ENCODE data around the gene TUBA4B. TPM values are rescaled to one million over a fixed set of nuclear protein-coding genes. Genes with fewer than 3 reads are reported as not detected.
"Not testable (repeated sequence)": the region's sequence is repeated elsewhere in the genome, so short reads cannot be mapped to it uniquely, and the experiment has no call there.

TUBA4B gene
- total RNA-seq, 2 experiments from 2014 or later = not detected

DNA sequence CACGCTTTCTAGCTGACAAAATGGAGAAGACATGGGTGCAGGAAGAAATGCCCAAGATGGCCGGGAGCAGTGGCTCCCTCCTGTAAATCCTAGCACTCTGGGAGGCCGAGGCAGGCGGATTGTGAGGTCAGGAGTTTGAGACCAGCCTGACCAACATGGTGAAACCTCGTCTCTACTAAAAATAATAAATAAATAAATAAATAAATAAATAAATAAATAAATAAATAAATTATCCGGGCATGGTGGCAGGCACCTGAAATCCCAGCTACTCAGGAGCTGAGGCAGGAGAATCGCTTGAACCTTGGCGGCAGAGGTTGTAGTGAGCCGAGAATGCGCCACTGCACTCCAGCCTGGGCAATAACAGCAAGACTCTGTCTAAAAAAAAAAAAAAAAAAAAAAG lies 5.9 kb downstream of the TUBA4B start:
- not testable (repeated sequence) for ATAC-seq (ENCODE audit: low read depth); H3K27ac Mint-ChIP-seq; H3K36me3 Mint-ChIP-seq; DNase-seq; H3K4me3 Mint-ChIP-seq; H3K9me3 Mint-ChIP-seq
- H3K27me3 Mint-ChIP-seq = peaks cover 11% of the 10 kb centered on the region
- H3K4me1 Mint-ChIP-seq = peaks cover 12% of the 10 kb centered on the region
- POLR2A ChIA-PET = interaction anchor here (0.7 kb wide), 1 partner anchor 21 kb away, joined by 3 read pairs; no protein-coding TSS in a partner anchor

DNA sequence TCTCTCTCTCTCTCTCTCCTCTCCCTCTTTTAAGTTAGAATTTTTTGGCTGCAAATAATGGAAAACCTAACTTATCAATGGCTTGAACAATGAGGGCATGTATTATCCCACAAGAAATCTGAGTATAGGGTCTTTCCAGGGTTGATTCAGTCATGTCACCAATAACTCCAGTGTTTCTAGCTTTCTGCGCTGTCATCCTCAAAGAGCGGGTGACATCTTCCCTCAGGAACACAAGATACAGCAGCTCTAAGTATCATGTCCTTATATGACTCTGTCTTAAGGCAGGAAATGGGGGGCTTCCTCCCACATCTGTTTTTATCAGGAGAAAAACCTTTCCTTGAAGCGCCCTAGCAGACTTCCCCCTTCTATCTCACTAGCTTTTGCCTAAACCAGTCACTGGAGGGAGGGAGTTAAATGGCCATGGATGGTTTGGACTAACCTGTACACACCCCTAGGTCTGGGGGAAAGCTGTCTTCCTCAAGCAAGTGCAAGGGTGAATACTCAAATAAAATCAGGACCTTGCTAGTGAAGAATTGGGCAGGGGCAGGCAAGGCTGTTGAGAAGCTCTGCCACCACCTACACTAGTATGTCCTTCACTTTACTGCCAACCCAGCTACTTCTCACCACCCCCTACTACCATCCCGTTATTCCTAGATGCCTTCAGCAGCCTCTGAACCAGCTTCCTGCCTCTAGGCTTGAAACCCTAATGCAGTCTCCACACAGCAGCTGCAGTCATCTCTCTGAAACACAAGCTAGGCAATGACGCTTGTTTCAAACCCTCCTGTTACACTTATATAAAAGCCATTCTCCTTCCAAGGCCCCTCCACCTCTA lies 8.2 kb downstream of the TUBA4B start:
- no peaks in the 10 kb centered on the region for H3K36me3 Mint-ChIP-seq
- ATAC-seq (ENCODE audit: low read depth) (no peak), DNase-seq (no peak)
- no peak overlapping the region for H3K4me3 Mint-ChIP-seq
- no peak overlapping the region for H3K27ac Mint-ChIP-seq
- H3K27me3 Mint-ChIP-seq = peaks cover 11% of the 10 kb centered on the region
- peaks cover 6% of the 10 kb centered on the region for H3K4me1 Mint-ChIP-seq
- H3K9me3 Mint-ChIP-seq = no peaks in the 10 kb centered on the region
- POLR2A ChIA-PET = interaction anchor here (0.8 to 1.9 kb wide), 4 partner anchors 8 to 61 kb away, joined by 3 to 11 read pairs (median 4); partner anchors contain the start of genes GLB1L, STK16, TUBA4A and TUBA4B

DNA sequence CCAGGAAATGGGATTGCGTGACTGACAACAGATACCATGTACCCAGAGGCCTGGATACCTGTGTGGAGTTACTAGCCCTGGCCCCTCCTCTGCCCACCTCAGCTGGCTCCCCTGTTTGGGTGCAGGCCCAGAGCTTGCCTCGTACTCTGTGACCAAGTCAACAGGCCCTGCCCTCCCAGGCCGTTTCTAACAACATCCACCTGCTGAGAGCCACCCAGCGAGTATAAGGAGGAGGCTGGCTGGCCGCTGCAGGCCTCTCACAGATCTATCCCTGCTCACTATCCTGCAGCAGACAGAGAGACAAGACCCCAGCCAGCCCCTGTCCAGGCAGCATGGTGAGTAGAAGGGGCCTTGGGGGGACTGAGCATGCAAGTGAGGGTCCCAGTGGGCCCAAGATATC lies 13.2 kb downstream of the TUBA4B start:
- no peaks in the 10 kb centered on the region for H3K9me3 Mint-ChIP-seq
- ATAC-seq (ENCODE audit: low read depth) = no peak
- POLR2A ChIA-PET = interaction anchor here (1.7 kb wide), 1 partner anchor 17 kb away, joined by 4 read pairs; no protein-coding TSS in a partner anchor
- H3K4me1 Mint-ChIP-seq = peaks cover 2% of the 10 kb centered on the region
- H3K27ac Mint-ChIP-seq = peak overlapping the region; percentile 44
- no peak overlapping the region for H3K4me3 Mint-ChIP-seq
- no peak for DNase-seq
- no peaks in the 10 kb centered on the region for H3K27me3 Mint-ChIP-seq
- no peaks in the 10 kb centered on the region for H3K36me3 Mint-ChIP-seq

DNA sequence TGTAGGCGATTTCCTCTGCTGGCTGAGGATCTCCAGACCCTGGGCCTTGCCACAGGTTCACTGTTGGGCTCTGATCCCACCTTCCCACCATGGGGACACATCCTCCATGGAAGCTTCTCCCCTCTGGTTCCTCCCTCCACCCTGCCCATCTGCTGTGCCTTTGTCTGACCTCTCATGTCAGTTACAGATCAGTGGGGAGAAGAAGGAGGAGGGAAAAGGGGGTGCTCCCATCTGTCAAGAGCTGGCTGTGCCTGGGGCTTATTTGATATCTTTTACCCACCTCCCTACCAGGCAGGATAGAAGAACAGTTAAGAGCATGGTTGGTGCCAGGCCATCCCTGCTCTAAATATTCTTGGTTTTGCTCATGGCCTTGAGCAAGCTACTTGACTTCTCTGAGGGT lies 13.8 kb downstream of the TUBA4B start:
- DNase-seq (no peak), ATAC-seq (ENCODE audit: low read depth) (no peak)
- H3K27ac Mint-ChIP-seq = no peak overlapping the region
- no peaks in the 10 kb centered on the region for H3K36me3 Mint-ChIP-seq
- H3K9me3 Mint-ChIP-seq = no peaks in the 10 kb centered on the region
- H3K4me1 Mint-ChIP-seq = peaks cover 1% of the 10 kb centered on the region
- H3K27me3 Mint-ChIP-seq = peaks cover 2% of the 10 kb centered on the region
- no peak overlapping the region for H3K4me3 Mint-ChIP-seq
- POLR2A ChIA-PET = interaction anchor here (1.7 kb wide), 1 partner anchor 18 kb away, joined by 4 read pairs; no protein-coding TSS in a partner anchor

DNA sequence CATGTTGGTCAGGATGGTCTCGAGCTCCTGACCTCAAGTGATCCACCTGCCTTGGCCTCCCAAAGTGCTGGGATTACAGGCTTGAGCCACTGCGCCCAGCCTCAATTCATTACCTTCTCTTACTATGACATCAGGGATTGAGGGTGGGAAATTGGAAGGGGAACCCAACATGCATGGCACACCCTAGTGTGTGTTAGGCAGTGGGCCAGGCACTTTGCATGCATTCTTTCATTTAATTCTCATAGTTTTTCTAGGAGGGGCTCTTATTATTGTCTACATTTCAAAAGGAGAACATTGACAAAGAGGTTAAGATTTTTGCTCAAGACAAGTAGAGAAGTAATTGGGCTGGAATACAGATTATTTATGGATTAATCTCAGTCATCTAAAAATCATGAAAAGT lies 15.3 kb downstream of the TUBA4B start:
- POLR2A ChIA-PET = no interaction called here
- Mint-ChIP-seq H3K36me3 (no peaks in the 10 kb centered on the region), H3K27me3 (peaks cover 2% of the 10 kb centered on the region), H3K9me3 (no peaks in the 10 kb centered on the region), H3K27ac (no peak overlapping the region), H3K4me3 (no peak overlapping the region), H3K4me1 (peaks cover 1% of the 10 kb centered on the region)
- no peak for ATAC-seq (ENCODE audit: low read depth)
- DNase-seq = no peak

DNA sequence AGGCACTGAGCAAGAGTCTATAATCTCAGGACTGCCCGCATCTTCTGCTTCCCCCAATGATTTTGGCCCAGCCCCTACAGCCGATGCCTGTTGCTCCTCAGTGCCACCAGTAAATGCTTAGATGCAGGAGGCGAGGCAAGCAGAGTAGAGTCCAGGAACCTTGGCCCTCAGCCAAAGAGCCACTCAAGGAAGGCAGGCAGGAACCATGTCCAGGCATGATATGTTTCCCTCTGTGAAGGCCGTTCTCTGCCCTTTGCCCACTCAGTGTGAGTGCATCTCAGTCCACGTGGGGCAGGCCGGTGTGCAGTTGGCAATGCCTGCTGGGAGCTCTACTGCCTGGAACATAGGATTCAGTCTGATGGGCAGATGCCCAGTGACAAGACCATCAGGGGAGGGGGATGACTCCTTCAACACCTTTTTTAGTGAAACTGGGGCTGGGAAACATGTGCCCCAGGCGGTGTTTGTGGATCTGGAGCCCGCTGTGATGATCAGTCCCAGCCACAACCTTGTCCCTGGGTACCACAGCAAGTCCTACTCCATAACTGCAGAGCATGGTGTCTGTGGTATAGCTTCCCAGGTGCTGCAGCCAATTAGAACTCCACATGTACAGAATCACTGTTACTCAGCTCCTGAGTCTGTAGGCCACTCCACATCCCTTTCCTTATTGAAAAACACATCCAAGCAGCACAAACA lies 16.5 kb downstream of the TUBA4B start:
- H3K36me3 Mint-ChIP-seq = no peaks in the 10 kb centered on the region
- DNase-seq (no peak), ATAC-seq (ENCODE audit: low read depth) (no peak)
- H3K9me3 Mint-ChIP-seq = no peaks in the 10 kb centered on the region
- H3K27me3 Mint-ChIP-seq = peaks cover 2% of the 10 kb centered on the region
- H3K4me1 Mint-ChIP-seq = peaks cover 6% of the 10 kb centered on the region
- no peak overlapping the region for H3K27ac Mint-ChIP-seq
- H3K4me3 Mint-ChIP-seq = no peak overlapping the region
- POLR2A ChIA-PET = interaction anchor here (0.6 to 0.7 kb wide), 2 partner anchors 9 to 16 kb away, joined by 3 read pairs; partner anchors contain the start of genes DNAJB2 and TUBA4B

DNA sequence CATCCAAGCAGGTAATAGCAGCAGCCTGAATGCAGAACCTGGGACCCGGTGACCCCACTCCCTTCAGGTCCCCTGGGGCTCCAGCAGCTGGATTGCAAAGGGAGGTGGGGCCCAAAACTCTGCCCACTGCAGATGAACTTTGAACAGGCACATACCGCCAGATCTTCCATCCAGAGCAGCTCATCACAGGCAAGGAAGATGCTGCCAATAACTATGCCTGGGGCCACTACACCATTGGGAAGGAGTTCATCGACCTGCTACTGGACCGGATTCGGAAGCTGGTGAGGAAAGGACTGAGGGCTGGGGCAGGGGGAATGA lies 17.0 kb downstream of the TUBA4B start:
- no peak overlapping the region for H3K4me3 Mint-ChIP-seq
- POLR2A ChIA-PET = interaction anchor here (0.7 kb wide), 1 partner anchor 9 kb away, joined by 3 read pairs; the partner anchor contains the start of gene DNAJB2
- peaks cover 6% of the 10 kb centered on the region for H3K4me1 Mint-ChIP-seq
- H3K27me3 Mint-ChIP-seq = peaks cover 6% of the 10 kb centered on the region
- H3K36me3 Mint-ChIP-seq = no peaks in the 10 kb centered on the region
- H3K27ac Mint-ChIP-seq = no peak overlapping the region
- ATAC-seq (ENCODE audit: low read depth) (no peak), DNase-seq (no peak)
- no peaks in the 10 kb centered on the region for H3K9me3 Mint-ChIP-seq

DNA sequence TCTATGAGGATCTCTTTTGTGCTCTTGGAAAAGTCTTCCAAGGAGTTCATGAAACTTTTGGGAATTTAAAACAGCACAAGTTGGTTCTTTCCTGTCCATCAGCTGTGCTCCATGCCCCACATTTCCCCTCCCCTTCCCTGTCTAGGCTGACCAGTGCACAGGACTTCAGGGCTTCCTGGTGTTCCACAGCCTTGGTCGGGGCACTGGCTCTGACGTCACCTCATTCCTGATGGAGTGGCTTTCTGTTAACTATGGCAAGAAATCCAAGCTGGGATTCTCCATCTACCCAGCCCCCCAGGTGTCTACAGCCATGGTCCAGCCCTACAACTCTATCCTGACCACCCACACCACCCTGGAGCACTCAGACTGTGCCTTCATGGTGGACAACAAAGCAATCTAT lies 18.0 kb downstream of the TUBA4B start:
- no peaks in the 10 kb centered on the region for H3K36me3 Mint-ChIP-seq
- H3K27me3 Mint-ChIP-seq = peaks cover 6% of the 10 kb centered on the region
- POLR2A ChIA-PET = no interaction called here
- H3K4me3 Mint-ChIP-seq = no peak overlapping the region
- no peaks in the 10 kb centered on the region for H3K9me3 Mint-ChIP-seq
- H3K27ac Mint-ChIP-seq = no peak overlapping the region
- H3K4me1 Mint-ChIP-seq = peaks cover 6% of the 10 kb centered on the region
- DNase-seq = no peak
- no peak for ATAC-seq (ENCODE audit: low read depth)

DNA sequence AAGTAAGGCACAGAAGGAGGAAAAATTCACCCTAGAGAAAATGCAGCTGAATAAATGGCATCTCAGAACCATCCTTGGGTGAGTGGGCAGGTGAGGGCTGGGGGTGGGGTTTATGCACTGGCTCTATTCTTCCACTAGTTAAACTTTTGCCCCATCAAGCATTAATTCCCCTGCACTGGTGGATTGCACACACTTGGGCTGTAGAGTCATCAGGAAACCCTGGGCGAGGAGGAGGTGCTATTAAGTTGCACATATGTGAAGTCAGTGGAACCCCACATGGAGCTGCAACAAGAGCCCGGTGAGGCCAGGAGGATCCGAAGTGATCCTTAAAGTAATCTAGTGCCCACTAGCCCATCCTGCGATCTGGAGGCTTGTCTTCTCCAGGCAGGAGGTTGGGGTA lies 19.3 kb downstream of the TUBA4B start:
- Mint-ChIP-seq H3K4me1 (peaks cover 7% of the 10 kb centered on the region), H3K27ac (no peak overlapping the region), H3K4me3 (no peak overlapping the region), H3K36me3 (no peaks in the 10 kb centered on the region), H3K9me3 (no peaks in the 10 kb centered on the region), H3K27me3 (peaks cover 6% of the 10 kb centered on the region)
- ATAC-seq (ENCODE audit: low read depth) = no peak
- DNase-seq = no peak
- POLR2A ChIA-PET = no interaction called here

DNA sequence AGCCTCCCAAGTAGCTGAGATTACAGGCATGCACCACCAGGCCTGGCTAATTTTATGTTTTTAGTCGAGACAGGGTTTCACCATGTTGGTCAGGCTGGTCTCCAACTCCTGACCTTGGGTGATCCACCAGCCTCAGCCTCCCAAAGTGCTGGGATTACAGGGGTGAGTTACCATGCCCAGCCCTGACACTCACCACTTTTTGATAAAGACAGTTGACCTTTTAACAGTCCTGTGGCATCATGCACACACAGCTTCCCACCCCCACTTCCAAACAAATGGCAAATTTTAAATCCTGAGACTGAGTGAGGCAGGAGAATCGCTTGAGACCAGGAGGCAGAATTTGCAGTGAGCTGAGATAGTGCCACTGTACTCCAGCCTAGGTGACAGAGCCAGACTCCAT lies 20.0 kb downstream of the TUBA4B start:
- DNase-seq (no peak), ATAC-seq (ENCODE audit: low read depth) (no peak)
- H3K27ac Mint-ChIP-seq = no peak overlapping the region
- H3K9me3 Mint-ChIP-seq = no peaks in the 10 kb centered on the region
- POLR2A ChIA-PET = no interaction called here
- peaks cover 13% of the 10 kb centered on the region for H3K4me1 Mint-ChIP-seq
- H3K4me3 Mint-ChIP-seq = no peak overlapping the region
- H3K36me3 Mint-ChIP-seq = no peaks in the 10 kb centered on the region
- H3K27me3 Mint-ChIP-seq = peaks cover 6% of the 10 kb centered on the region

DNA sequence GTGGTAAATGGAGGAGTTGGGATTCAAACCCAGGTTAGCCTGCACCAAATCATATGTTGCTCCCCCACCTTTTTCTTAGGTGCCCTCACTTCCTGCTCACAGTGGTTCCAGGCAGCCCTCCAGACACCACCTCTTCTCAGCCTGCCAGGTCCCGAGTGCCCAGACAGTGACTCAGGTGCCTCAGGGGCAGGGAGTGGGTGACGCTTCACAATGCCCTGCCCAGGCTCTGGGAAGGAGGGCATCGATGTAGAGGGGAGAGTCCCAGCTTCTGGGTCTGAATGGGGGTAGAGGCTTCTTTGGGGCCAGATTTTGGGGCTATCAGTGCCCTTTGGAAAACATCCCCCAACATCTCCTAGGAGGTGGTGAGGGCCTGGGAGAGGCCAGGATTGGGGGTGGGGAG lies 20.9 kb downstream of the TUBA4B start:
- peaks cover 22% of the 10 kb centered on the region for H3K4me1 Mint-ChIP-seq
- no peaks in the 10 kb centered on the region for H3K36me3 Mint-ChIP-seq
- H3K9me3 Mint-ChIP-seq = no peaks in the 10 kb centered on the region
- no peak for ATAC-seq (ENCODE audit: low read depth)
- H3K27me3 Mint-ChIP-seq = peaks cover 6% of the 10 kb centered on the region
- POLR2A ChIA-PET = interaction anchor here (0.8 kb wide), 1 partner anchor 19 kb away, joined by 3 read pairs; no protein-coding TSS in a partner anchor
- DNase-seq = no peak
- no peak overlapping the region for H3K4me3 Mint-ChIP-seq
- H3K27ac Mint-ChIP-seq = no peak overlapping the region

DNA sequence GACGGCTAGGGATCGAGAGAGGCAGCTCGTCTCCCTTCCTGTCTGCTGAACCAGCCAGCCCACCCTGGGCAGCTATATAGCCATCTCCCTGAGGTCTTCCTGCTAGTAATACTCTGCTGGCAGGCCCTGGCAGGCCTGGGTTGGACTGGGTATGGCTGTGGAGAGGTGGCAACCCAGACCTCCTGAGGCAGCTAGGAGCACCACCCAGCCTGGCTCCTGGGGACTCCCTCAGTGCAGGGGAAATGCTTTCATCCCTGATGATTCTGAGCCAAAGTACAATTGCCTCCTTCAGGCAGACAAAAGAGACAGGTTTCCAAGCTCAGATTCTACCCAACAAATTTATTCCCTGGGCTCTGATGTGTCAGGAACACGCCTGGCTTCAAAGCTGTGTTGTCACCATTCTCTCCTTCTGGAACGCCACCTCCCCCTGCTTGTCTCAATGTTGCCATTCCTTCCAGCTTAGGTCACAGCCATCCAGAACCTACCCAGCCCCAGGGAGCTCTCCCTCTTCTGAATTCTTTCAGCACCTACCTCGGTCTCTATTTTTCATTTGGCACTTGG lies 21.4 kb downstream of the TUBA4B start:
- Mint-ChIP-seq H3K27ac (no peak overlapping the region), H3K4me3 (no peak overlapping the region), H3K36me3 (no peaks in the 10 kb centered on the region), H3K27me3 (peaks cover 6% of the 10 kb centered on the region), H3K4me1 (peaks cover 23% of the 10 kb centered on the region), H3K9me3 (no peaks in the 10 kb centered on the region)
- POLR2A ChIA-PET = interaction anchor here (0.8 kb wide), 1 partner anchor 20 kb away, joined by 3 read pairs; no protein-coding TSS in a partner anchor
- DNase-seq (no peak), ATAC-seq (ENCODE audit: low read depth) (no peak)
